ENCODE results near the gene CSRNP2. TPM values are rescaled to one million over a fixed set of nuclear protein-coding genes. Genes with fewer than 3 reads are reported as not detected.

The CSRNP2 gene
- total and polyA plus RNA-seq, 2 of the 8 experiments (the other 6 are each of a cell fraction or from before 2014, with no cell fraction given), result 13.7 to 34.0 TPM

GRCh38 chr12:51027342-51027835 lies 56.0 kb downstream of the CSRNP2 start (continued):
- TF ChIP-seq ATF2 (IDR thresholded peaks at IDR 0.05; ENCODE audit: low read length), result no peak
- no peak for TF ChIP-seq KDM1A (IDR thresholded peaks at IDR 0.05; ENCODE audit: borderline replicate concordance, low read length)
